Loucy (cell line): ENCODE measurements around the gene RCN1.

ENCODE experiments used
- CTCF ChIP-seq: fragments of 200-600 bp; sonication (generic); conservative IDR thresholded peaks from 2 replicates; pipeline ENCODE4 v1.5.1; 2014; ENCODE audit warnings: mild to moderate bottlenecking, antibody characterized with exemption, low read length
- EZH2phosphoT487 ChIP-seq: fragments of 200-600 bp; IDR thresholded peaks from 2 replicates; pipeline ENCODE4 v1.6.1; 2018; ENCODE audit warnings: antibody characterized with exemption, mild to moderate bottlenecking, moderate library complexity, borderline replicate concordance

GRCh38 chr11:32065865-32066629 is 24.8 kb upstream of the RCN1 start:
- TF ChIP-seq CTCF (no peak), EZH2phosphoT487 (no peak)
